ENCODE results near the gene MUC20. TPM values are rescaled to one million over a fixed set of nuclear protein-coding genes. Genes with fewer than 3 reads are reported as not detected.
"Not testable (repeated sequence)": the region's sequence is repeated elsewhere in the genome, so short reads cannot be mapped to it uniquely, and the experiment has no call there.

MUC20 gene
- total and polyA plus RNA-seq, 9 of the 15 experiments (the other 6 are each of a cell fraction or from before 2014, with no cell fraction given) = 0.03 to 0.23 (median 0.15) TPM; not detected in 3

DNA sequence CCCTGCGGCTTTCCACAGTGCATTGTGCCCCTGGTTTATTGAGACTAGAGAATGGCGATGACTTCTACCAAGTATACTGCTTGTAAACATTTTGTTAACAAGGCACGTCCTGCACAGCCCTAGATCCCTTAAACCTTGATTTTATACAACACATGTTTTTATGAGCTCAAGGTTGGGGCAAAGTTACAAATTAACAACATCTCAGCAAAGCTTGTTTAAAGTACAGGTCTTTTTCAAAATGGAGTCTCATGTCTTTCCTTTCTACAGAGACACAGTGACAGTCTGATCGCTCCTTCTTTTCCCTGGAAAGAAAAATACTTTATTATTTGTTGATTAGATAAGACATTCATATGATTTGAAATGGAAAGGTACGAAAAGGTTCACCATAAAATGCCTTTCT, 8.0 kb downstream of the MUC20 start:
- Histone ChIP-seq H2AFZ (ENCODE audit: low read depth, low read length) (peak overlapping the region; percentile 5; the same call in 1 of the 2 replicates), H3K27me3 (ENCODE audit: control insufficient read depth in 2 of 2, insufficient read depth in 2 of 2, low read length in 2 of 2) (peaks cover 25 to 52% of the 10 kb centered on the region in 2 experiments)
- H3K9me3 ChIP-seq (replicated peaks; ENCODE audit: control insufficient read depth, insufficient read depth, low read depth, low read length); in situ Hi-C loops (cut with MboI); ATAC-seq; H4K20me1 ChIP-seq (replicated peaks; ENCODE audit: control insufficient read depth, insufficient read depth, low read length); H3K9me1 ChIP-seq (ENCODE audit: control insufficient read depth, insufficient read depth, low read length); intact Hi-C loops (cut with micrococcal nuclease); FAIRE-seq; H3K9ac ChIP-seq (ENCODE audit: insufficient read depth in 1 of 2, low read depth in 2 of 2, low read length in 2 of 2); CTCF ChIA-PET (ENCODE audit: low intra/inter-chr PET ratio); H3K27ac ChIP-seq (ENCODE audit: extremely low read depth, low read depth, low read length); H3K4me3 ChIP-seq; H3K4me2 ChIP-seq (ENCODE audit: insufficient read depth, low read length); BruUV-seq (replicated peaks); H3K36me3 ChIP-seq (ENCODE audit: control insufficient read depth, insufficient read depth, low read length); DNase-seq (ENCODE audit: extremely low read depth in 1 of 4, low spot score in 3 of 4); H3K4me1 ChIP-seq (replicated peaks in 1 of 2; ENCODE audit: control insufficient read depth in 2 of 2, insufficient read depth in 2 of 2, low read length in 2 of 2); H3K79me2 ChIP-seq (ENCODE audit: control insufficient read depth, insufficient read depth, low read length): not testable (repeated sequence)
- 31% methylated on average over 3 of the region's 5 CpGs for WGBS (ENCODE audit: insufficient coverage, low coverage, missing lambda C conversion rate)
- POLR2A ChIA-PET = interaction anchor here (0.7 to 1.3 kb wide), 4 partner anchors 8 to 19 kb away, joined by 3 to 9 read pairs (median 4); partner anchors contain the start of gene MUC20

DNA sequence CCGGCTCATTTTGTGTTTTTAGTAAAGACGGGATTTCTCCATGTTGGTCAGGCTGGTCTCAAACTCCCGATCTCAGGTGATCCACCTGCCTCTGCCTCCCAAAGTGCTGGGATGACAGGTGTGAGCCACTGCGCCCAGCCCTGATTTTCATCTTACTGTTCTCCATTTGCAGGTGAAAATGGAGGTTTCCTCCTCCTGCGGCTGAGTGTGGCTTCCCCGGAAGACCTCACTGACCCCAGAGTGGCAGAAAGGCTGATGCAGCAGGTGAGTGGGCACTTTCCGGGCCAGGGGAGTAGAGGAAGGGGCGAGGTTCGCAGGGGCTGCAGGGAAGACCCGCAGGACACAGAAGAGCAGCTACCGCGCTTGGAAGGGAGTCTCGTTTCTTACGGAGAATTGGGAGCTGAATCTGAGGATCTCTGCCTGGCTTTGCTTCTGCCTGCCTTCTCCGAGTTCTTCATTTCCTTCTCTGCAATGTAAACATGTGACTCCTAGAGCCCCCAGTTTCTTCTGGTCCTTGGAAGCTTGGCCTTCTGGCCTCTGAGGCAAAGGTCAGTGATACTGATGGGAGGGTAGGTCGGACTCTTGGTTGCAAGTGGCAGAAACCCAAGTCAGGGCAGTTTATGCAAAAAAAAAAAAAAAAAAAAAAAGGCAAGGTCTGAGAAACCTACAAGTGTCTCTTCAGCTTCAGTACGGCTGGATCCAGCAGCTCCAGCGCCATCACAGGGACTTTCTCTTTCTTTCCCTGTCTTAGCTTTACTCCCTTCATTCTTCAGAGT, 8.9 kb downstream of the MUC20 start:
- H3K79me2 ChIP-seq (ENCODE audit: control insufficient read depth, insufficient read depth, low read length) = no peaks in the 10 kb centered on the region
- no peak for FAIRE-seq
- no peaks in the 10 kb centered on the region for H3K36me3 ChIP-seq (ENCODE audit: control insufficient read depth, insufficient read depth, low read length)
- H3K27ac ChIP-seq (ENCODE audit: extremely low read depth, low read depth, low read length) = no peak overlapping the region
- BruUV-seq (replicated peaks) = no TSS peak
- no peaks in the 10 kb centered on the region; a peak in 1 of 5 replicates for H3K4me1 ChIP-seq (replicated peaks in 1 of 2; ENCODE audit: control insufficient read depth in 2 of 2, insufficient read depth in 2 of 2, low read length in 2 of 2)
- no peaks in the 10 kb centered on the region for H4K20me1 ChIP-seq (replicated peaks; ENCODE audit: control insufficient read depth, insufficient read depth, low read length)
- intact Hi-C loops (cut with micrococcal nuclease) = loop anchor here (1.0 kb wide), 1 partner anchor 15 kb away; no protein-coding TSS in a partner anchor
- H3K4me2 ChIP-seq (ENCODE audit: insufficient read depth, low read length) = no peak overlapping the region
- ChIA-PET POLR2A (interaction anchor here (0.6 to 1.3 kb wide), 6 partner anchors 9 to 143 kb away, joined by 3 to 9 read pairs (median 4); partner anchors contain the start of gene MUC20), CTCF (ENCODE audit: low intra/inter-chr PET ratio) (interaction anchor here (0.7 to 0.9 kb wide), 2 partner anchors 15 kb away, joined by 3 to 5 read pairs; no protein-coding TSS in a partner anchor)
- no peaks in the 10 kb centered on the region for H3K9me3 ChIP-seq (replicated peaks; ENCODE audit: control insufficient read depth, insufficient read depth, low read depth, low read length)
- peak overlapping the region in 1 of 2 experiments; percentile 1; a peak in 1 of 4 replicates for H3K9ac ChIP-seq (ENCODE audit: insufficient read depth in 1 of 2, low read depth in 2 of 2, low read length in 2 of 2)
- H3K9me1 ChIP-seq (ENCODE audit: control insufficient read depth, insufficient read depth, low read length) = no peaks in the 10 kb centered on the region
- ATAC-seq = no peak
- H3K27me3 ChIP-seq (ENCODE audit: control insufficient read depth in 2 of 2, insufficient read depth in 2 of 2, low read length in 2 of 2) = peaks cover 25 to 52% of the 10 kb centered on the region in 2 experiments
- H2AFZ ChIP-seq (ENCODE audit: low read depth, low read length) = no peak overlapping the region
- 15% methylated on average over 18 of the region's 18 CpGs for WGBS (ENCODE audit: insufficient coverage, low coverage, missing lambda C conversion rate)
- DNase-seq (ENCODE audit: extremely low read depth in 1 of 4, low spot score in 3 of 4) = no peak
- in situ Hi-C loops (cut with MboI) = no loop called here
- H3K4me3 ChIP-seq = no peak overlapping the region
- TF ChIP-seq, protein P1, sequence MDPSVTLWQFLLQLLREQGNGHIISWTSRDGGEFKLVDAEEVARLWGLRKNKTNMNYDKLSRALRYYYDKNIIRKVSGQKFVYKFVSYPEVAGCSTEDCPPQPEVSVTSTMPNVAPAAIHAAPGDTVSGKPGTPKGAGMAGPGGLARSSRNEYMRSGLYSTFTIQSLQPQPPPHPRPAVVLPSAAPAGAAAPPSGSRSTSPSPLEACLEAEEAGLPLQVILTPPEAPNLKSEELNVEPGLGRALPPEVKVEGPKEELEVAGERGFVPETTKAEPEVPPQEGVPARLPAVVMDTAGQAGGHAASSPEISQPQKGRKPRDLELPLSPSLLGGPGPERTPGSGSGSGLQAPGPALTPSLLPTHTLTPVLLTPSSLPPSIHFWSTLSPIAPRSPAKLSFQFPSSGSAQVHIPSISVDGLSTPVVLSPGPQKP (CRISPR knock-in tag; IDR thresholded peaks at IDR 0.05) = no peak
- no peak for TF ChIP-seq ESRRA (IDR thresholded peaks at IDR 0.05; ENCODE audit: borderline replicate concordance, low read depth)
- TF ChIP-seq, protein P2, sequence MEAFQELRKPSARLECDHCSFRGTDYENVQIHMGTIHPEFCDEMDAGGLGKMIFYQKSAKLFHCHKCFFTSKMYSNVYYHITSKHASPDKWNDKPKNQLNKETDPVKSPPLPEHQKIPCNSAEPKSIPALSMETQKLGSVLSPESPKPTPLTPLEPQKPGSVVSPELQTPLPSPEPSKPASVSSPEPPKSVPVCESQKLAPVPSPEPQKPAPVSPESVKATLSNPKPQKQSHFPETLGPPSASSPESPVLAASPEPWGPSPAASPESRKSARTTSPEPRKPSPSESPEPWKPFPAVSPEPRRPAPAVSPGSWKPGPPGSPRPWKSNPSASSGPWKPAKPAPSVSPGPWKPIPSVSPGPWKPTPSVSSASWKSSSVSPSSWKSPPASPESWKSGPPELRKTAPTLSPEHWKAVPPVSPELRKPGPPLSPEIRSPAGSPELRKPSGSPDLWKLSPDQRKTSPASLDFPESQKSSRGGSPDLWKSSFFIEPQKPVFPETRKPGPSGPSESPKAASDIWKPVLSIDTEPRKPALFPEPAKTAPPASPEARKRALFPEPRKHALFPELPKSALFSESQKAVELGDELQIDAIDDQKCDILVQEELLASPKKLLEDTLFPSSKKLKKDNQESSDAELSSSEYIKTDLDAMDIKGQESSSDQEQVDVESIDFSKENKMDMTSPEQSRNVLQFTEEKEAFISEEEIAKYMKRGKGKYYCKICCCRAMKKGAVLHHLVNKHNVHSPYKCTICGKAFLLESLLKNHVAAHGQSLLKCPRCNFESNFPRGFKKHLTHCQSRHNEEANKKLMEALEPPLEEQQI (IDR thresholded peaks at IDR 0.05) = no peak
- TF ChIP-seq SAFB2 (IDR thresholded peaks at IDR 0.05; ENCODE audit: borderline replicate concordance, low read depth, low read length, severe bottlenecking) = no peak
- TF ChIP-seq MAFG (tag; conservative IDR thresholded peaks at IDR 0.05) = no peak
- TF ChIP-seq, protein P3, sequence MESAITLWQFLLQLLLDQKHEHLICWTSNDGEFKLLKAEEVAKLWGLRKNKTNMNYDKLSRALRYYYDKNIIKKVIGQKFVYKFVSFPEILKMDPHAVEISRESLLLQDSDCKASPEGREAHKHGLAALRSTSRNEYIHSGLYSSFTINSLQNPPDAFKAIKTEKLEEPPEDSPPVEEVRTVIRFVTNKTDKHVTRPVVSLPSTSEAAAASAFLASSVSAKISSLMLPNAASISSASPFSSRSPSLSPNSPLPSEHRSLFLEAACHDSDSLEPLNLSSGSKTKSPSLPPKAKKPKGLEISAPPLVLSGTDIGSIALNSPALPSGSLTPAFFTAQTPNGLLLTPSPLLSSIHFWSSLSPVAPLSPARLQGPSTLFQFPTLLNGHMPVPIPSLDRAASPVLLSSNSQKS (CRISPR knock-in tag; IDR thresholded peaks at IDR 0.05) = no peak
- TF ChIP-seq SIX5 (IDR thresholded peaks at IDR 0.05; ENCODE audit: borderline replicate concordance in 1 of 2, insufficient read depth in 1 of 2, low read depth in 1 of 2, low read length in 2 of 2) = peak in 1 of 2 experiments; percentile 13; a peak in 1 of 4 replicates
- no peak for TF ChIP-seq JUNB (CRISPR knock-in tag; conservative IDR thresholded peaks at IDR 0.05)
